GM19238 (cell line): ENCODE measurements around the gene ARMC2.
"Not testable (repeated sequence)": the region's sequence is repeated elsewhere in the genome, so short reads cannot be mapped to it uniquely, and the experiment has no call there.

Experiments
- DNase-seq: peaks from one replicate; pipeline ENCODE4 v3.0.0; 2011; ENCODE audit warnings: low spot score; ENCODE audit not compliant: insufficient read length

The ARMC2 gene

GRCh38 chr6:108868647-108869046 is 20.4 kb downstream of the ARMC2 start:
- no peak for DNase-seq

- DNase-seq: no peak
Measured at GRCh38 chr6:108869876-108870275, 21.7 kb downstream of the ARMC2 start.

- DNase-seq: no peak
Measured at GRCh38 chr6:108870357-108870756, 22.1 kb downstream of the ARMC2 start.

DNA sequence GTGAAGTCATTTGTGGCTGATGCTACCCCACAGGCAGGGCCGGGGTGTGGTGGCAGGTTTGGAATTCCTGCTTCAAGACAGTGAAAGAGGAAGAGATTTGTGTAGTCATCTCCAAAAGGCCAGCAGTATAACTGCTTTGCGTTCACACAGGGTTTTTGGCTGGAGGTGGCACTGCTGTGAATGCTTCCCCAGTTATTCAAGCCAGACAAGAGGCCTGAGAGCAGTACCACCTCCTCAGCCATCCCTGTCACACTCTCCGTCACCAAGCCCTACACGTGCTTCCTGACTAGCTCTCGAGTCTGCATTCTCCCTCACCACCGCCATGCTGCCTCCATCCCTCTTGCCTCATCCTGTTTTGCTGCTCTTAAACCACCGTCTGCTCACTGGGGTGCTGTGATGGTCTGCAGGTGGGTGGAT is 23.9 kb downstream of the ARMC2 start:
- no peak for DNase-seq

DNA sequence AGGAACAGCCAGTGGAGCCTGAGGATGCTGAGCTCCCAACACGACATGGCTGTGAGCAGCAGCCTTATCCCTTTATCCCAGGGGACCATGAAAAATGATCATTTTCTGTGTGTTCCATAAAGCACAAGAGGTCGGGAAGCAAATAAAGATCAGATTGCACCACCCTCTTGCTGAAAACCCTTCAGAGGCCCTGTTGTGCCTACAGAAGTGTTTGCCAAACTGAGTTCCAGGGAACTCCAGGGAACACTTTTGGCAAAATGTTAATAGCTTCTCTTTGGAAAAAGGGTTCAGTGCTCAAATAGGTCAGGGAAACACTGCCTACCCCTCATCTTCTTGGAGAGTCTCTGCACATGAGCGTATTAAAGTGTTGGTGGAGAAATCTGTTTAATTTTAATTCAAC is 24.4 kb downstream of the ARMC2 start:
- no peak for DNase-seq

GRCh38 chr6:108873251-108873650 is 25.0 kb downstream of the ARMC2 start:
- DNase-seq: no peak

DNA sequence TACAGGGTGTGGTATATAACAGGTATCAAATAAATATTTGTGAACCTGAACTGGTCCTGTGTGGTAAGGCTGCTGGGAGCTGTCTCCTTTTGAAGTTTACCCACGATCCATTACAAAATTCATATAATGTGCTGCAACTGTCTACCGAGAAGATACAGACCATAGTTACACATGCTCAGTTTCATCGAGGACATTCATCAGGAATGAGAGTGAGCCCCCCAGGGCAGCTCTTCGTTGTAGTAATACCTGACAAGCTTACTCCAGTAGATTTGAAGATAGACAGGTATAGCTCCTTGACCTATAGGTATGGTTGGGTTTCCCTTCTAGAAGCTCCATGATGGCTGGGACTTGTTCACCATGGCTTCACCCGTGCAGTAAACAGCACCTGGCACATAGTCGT is 25.7 kb downstream of the ARMC2 start:
- DNase-seq: no peak

DNA sequence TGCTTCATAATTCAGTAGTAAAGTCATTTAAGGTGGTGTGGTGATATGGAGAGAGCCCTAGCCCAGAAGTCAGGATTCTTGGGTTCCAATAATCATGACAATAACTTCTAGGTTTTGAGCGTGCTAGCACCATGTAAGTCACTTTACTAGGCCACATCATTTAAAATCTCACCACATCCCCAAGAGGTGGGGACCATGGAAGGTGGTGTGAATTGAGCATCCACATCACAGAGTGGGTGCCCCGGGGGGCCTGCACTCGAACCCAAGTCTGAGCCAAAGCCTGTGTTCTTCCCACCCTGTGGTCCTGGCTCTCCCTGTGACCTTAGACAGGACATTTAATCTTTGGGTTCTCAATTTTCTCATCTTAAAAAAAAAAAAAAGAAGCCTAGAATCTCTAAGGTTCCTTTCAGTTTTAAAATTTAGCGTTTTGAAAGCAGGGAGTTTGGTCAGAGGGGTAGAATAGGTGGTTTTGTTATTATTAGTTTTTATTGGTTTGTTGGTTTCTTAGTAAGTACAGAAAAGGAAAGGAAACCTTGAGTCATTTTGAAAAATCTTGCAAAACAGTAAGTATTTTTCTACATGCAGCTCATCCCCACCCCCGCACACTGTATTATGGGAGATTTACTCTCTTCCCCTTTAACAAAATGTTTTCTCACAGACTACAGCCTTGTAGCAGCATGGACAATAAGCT is 26.4 kb downstream of the ARMC2 start:
- DNase-seq: peak; percentile 17

DNA sequence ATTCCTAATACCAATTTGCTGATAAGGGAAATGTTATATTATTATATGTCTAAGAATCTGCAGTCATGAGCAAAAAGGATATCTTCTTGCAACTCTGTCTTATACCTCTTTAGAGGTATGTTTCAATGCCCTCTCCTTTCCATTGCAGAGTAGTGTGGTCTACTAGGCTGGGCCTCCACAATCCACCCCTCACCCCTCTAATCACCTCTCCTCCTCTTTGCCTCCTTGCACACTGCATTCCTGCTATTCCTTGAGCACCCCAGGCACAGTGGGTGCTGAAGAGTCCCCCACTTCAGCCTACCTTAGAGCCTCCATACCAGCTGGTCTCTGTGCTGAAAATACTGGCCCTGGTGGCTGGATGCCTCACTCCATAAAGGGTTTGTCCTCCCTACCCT is 26.9 kb downstream of the ARMC2 start:
- DNase-seq: no peak

DNA sequence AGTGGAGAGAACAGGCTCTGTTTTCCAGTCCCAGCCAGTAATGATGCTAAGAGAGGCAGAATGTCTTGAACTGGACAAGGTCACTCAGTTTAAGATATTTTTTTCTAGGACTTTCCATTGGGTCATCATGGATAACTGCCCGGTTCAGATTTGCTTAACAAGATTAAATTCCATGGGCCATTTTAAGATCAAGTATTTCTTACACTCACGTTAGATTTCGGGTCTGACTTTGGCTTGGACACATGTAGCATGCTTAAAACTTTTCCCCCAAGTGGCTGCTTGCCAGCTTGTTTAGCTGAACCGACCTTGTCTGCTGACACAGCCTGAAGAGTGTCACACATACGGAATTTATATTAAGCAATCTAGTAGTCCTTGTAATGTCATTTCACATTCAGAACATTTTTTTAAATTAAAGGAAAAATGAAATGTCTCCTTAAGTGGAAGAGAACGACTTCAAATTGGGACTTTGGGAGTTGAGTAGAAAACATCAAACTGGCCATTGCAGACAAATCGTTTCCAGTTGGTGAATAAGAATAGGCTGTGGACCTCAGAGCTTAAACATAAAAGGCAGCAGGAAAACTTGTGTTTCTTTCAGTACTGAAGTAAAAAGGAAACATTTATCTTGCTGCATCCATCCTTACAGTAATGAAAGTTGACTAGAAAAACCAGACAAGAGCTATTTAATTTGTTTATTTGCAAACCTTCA is 29.0 kb downstream of the ARMC2 start:
- DNase-seq: no peak

DNA sequence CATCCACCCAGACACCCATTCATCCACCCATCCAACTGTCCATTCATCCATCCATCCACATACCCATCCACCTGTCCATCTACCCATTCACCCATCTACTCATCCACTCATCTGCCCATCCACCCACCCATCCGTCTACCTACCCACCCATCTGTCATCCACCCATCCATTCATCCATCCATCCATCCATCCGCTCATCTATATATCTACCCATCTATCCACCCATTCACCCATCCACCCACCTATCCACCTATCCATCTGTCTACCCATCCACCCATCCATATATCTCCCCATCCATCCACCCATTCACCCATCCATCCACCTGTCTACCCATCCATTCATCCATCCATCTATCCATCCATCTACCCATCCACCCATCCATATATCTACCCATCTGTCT is 30.7 kb downstream of the ARMC2 start:
- no peak for DNase-seq

GRCh38 chr6:108883172-108883571 is 35.0 kb downstream of the ARMC2 start:
- DNase-seq: no peak

GRCh38 chr6:108884211-108885059 is 36.2 kb downstream of the ARMC2 start:
- no peak for DNase-seq

- DNase-seq: no peak
Measured at GRCh38 chr6:108888052-108888451, 39.8 kb downstream of the ARMC2 start.

GRCh38 chr6:108888745-108889144 is 40.5 kb downstream of the ARMC2 start:
- DNase-seq: no peak

DNA sequence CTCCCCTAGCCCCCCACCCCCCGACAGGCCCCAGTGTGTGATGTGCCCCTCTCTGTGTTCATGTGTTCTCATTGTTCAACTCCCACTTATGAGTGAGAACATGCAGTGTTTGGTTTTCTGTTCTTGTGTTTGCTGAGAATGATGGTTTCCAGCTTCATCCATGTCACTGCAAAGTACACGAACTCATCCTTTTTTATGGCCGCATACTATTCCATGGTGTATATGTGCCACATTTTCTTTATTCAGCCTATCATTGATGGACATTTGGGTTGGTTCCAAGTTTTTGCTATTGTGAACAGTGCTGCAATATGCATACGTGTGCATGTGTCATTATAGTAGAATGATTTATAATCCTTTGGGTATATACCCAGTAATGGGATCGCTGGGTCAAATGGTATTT is 42.7 kb downstream of the ARMC2 start:
- DNase-seq: not testable (repeated sequence)

DNA sequence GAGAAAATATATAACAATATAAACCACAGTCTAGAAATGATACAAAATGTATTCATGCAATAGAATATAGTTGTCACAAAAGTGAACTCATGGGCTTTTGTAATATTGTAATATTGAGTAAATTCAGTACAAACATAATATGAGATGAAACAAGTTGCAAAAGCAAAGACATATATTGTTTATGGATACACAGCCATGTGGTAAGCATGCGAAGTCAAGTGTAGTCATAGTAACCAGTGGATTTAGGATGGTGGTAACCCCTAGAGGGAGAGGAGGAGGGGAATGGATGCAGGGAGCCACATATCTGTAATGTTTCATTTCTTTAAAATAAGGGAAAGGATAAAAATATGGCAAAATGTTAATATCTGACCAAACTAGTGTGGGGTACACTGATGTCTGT is 47.3 kb downstream of the ARMC2 start:
- no peak for DNase-seq

DNA sequence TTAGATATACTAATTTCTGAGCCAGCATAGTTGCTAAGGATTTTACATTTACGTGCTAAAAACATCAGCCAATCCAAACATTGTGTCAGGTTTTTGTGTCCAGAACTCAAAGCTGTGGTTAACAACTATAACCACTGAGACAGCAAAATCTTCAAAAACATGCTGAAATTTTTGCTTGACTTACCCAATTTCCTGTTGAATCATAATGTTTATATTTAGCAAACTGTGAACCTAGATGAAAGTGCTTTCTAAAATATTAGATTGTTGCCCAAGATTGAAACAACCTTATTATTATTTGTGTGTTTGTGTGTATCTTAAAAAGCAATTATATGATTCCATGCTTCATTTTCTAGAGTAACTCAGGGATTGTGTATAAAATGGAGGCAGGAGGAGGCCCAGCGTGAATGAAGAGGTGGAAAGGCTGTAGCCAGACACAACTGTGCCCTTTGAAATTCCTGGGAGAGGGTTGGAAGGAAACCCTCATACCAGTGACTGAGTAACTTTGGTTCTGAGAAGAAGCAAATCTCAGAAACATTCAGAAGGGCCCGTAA is 48.0 kb downstream of the ARMC2 start:
- DNase-seq: no peak

DNA sequence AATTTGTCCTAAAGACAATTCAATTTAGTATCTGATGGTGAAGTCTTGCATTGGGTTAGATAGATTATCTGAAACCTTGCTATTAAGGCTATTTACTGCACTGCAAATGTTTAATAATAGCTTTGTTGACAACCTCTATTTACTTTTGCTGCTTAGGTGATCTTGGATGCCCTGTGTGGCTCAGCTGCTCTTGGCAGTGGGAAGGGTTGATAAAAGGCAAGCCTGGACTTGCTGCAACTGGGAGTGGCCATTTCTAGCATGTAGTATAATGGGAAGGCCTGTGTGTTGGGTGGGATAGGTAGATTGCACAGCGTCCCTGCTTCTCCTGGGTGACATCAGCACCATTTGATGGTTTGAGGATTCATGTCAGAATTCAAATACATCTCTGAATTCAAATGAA is 49.1 kb downstream of the ARMC2 start:
- no peak for DNase-seq

DNA sequence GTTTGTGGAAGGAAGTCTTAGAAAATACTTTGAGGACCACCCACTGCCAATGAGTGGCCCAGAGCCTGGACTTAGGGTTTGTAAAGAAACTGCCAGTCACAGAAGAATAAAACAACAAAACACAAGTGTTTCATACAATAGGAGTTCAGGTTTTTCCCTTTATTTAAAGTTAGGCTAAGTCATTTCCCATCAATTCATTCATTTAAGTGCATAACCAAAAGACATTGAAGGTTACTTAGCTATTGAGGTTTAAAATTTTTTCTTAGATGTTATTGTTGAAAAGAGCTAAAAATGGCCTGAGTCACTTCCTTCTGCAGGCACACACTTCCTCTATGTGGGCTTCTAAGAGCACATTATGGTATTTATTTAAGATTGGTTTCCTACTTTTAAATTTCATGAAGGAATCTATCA is 54.2 kb downstream of the ARMC2 start:
- DNase-seq: no peak

GRCh38 chr6:108903796-108904195 is 55.6 kb downstream of the ARMC2 start:
- DNase-seq: no peak

DNA sequence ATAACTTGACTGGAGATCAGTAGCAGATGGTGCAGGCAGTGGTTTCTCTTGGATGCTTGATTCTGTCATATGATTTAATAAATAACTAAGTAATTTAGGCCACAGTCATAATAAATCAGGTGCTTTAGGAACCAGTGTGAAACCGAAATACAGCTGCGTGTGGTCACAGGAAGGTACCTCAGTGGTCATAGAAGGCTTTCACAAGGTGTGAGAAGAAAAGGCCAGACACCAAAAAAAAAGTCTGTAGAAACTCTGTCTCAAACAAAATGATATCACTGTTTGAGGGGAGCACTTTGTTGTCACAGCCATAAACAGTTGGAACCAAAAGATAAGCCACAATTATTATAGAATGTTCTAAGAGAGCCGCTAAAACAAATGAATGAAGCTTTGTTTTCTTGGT is 56.5 kb downstream of the ARMC2 start:
- DNase-seq: no peak
